OCI-LY1 (cell line): ENCODE data around the gene IFITM10.

Experiments
- CTCF ChIP-seq: fragments of 200-600 bp; sonication (generic), shearing (Covaris generic); IDR thresholded peaks from 2 replicates; pipeline ENCODE4 v1.5.1; 2017; ENCODE audit warnings: mild to moderate bottlenecking, antibody characterized with exemption, low read length, moderate library complexity, mixed read lengths
- EZH2 ChIP-seq: fragments of 200-600 bp; sonication (generic), shearing (Covaris generic); IDR thresholded peaks from 2 replicates; pipeline ENCODE4 v1.8.0; 2017; ENCODE audit warnings: borderline replicate concordance, mixed run types, mild to moderate bottlenecking, antibody characterized with exemption, low read length, moderate library complexity, mixed read lengths

DNA sequence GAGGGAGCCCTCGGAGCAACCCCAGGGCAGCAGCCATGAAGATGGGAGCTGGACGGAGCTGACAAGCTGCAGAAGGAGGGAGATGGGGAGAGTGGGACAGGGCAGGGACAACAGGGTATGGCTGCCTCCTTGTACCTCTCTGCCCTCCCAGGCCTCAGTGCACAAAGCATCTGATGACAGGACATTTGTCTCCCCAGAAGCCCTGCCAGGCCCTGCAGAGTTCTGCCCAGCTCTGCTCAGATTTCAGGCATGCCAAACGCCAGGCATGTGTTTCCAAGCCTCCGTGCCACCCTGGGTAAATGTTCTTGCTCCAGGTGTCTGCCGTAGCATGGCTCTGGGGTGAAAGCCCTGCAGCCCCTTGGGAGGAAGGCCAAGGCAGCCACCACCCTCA lies 1.1 kb upstream of the IFITM10 start:
- TF ChIP-seq CTCF (no peak), EZH2 (no peak)
